Measurements from ENCODE around the gene SVIL. TPM values are rescaled to one million over a fixed set of nuclear protein-coding genes. Genes with fewer than 3 reads are reported as not detected.

SVIL gene
- total and polyA plus RNA-seq, 2 of the 13 experiments (the other 11 are each of a cell fraction or from before 2014, with no cell fraction given), result 3.9 to 12.1 TPM

- TF ChIP-seq, protein P1, sequence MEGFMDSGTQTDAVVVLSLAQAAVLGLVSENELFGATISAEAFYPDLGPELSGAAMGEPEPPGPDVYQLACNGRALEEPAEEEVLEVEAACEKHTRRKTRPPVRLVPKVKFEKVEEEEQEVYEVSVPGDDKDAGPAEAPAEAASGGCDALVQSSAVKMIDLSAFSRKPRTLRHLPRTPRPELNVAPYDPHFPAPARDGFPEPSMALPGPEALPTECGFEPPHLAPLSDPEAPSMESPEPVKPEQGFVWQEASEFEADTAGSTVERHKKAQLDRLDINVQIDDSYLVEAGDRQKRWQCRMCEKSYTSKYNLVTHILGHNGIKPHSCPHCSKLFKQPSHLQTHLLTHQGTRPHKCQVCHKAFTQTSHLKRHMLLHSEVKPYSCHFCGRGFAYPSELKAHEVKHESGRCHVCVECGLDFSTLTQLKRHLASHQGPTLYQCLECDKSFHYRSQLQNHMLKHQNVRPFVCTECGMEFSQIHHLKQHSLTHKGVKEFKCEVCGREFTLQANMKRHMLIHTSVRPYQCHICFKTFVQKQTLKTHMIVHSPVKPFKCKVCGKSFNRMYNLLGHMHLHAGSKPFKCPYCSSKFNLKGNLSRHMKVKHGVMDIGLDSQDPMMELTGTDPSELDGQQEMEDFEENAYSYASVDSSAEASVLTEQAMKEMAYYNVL (CRISPR knock-in tag; IDR thresholded peaks at IDR 0.05; ENCODE audit: borderline replicate concordance), result no peak
- TF ChIP-seq NR1H2 (CRISPR knock-in tag; IDR thresholded peaks at IDR 0.05; ENCODE audit: borderline replicate concordance, low read depth), result no peak
- TF ChIP-seq ZNF776 (CRISPR knock-in tag; IDR thresholded peaks at IDR 0.05), result no peak
- no peak for TF ChIP-seq NFKB2 (CRISPR knock-in tag; IDR thresholded peaks at IDR 0.05; ENCODE audit: borderline replicate concordance)
- TF ChIP-seq ASH2L (IDR thresholded peaks at IDR 0.05; ENCODE audit: insufficient read length, low read depth, low read length), result no peak
- TF ChIP-seq ZNF772 (CRISPR knock-in tag; IDR thresholded peaks at IDR 0.05), result no peak
- no peak for TF ChIP-seq ZNF781 (CRISPR knock-in tag; IDR thresholded peaks at IDR 0.05; ENCODE audit: borderline replicate concordance, not compliant biosample characterization)
- TF ChIP-seq FOXA3 (CRISPR knock-in tag; IDR thresholded peaks at IDR 0.05), result 0 out of 2 replicates have a peak, but pooled peaks have one; percentile 40
- no peak for TF ChIP-seq RFX1 (IDR thresholded peaks at IDR 0.05)
- TF ChIP-seq ZBTB42 (CRISPR knock-in tag; IDR thresholded peaks at IDR 0.05), result no peak
- TF ChIP-seq, protein P2, sequence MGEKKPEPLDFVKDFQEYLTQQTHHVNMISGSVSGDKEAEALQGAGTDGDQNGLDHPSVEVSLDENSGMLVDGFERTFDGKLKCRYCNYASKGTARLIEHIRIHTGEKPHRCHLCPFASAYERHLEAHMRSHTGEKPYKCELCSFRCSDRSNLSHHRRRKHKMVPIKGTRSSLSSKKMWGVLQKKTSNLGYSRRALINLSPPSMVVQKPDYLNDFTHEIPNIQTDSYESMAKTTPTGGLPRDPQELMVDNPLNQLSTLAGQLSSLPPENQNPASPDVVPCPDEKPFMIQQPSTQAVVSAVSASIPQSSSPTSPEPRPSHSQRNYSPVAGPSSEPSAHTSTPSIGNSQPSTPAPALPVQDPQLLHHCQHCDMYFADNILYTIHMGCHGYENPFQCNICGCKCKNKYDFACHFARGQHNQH (CRISPR knock-in tag; IDR thresholded peaks at IDR 0.05), result peak; percentile 73; the same call in 1 of the 2 replicates
- no peak for TF ChIP-seq DMAP1 (CRISPR knock-in tag; IDR thresholded peaks at IDR 0.05)
- TF ChIP-seq, protein P3, sequence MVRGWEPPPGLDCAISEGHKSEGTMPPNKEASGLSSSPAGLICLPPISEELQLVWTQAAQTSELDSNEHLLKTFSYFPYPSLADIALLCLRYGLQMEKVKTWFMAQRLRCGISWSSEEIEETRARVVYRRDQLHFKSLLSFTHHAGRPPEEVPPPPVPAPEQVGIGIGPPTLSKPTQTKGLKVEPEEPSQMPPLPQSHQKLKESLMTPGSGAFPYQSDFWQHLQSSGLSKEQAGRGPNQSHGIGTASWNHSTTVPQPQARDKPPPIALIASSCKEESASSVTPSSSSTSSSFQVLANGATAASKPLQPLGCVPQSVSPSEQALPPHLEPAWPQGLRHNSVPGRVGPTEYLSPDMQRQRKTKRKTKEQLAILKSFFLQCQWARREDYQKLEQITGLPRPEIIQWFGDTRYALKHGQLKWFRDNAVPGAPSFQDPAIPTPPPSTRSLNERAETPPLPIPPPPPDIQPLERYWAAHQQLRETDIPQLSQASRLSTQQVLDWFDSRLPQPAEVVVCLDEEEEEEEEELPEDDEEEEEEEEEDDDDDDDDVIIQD (CRISPR knock-in tag; IDR thresholded peaks at IDR 0.05; ENCODE audit: low read depth), result no peak; the same call in 1 of the 2 replicates
- TF ChIP-seq ZSCAN29 (CRISPR knock-in tag; conservative IDR thresholded peaks at IDR 0.05), result no peak
- TF ChIP-seq TERF1 (CRISPR knock-in tag; IDR thresholded peaks at IDR 0.05), result no peak
- TF ChIP-seq AFF4 (CRISPR knock-in tag; IDR thresholded peaks at IDR 0.05), result no peak
- TF ChIP-seq ZBTB33 (CRISPR knock-in tag; IDR thresholded peaks at IDR 0.05), result no peak
These were observed 957 bp upstream of the SVIL start (continued) for GRCh38 chr10:29635711-29636144.
